GM12891 (cell line): ENCODE measurements around the gene CCDC57. TPM values are rescaled to one million over a fixed set of nuclear protein-coding genes. Genes with fewer than 3 reads are reported as not detected.
A peak's percentile ranks its signal among the peaks of the same experiment; 100 is the strongest.
"Not testable (repeated sequence)": the region's sequence is repeated elsewhere in the genome, so short reads cannot be mapped to it uniquely, and the experiment has no call there.

Source experiments
- DNase-seq: peaks from one replicate; pipeline ENCODE4 v3.0.0; 2011; ENCODE audit warnings: low spot score; ENCODE audit not compliant: insufficient read length
- FAIRE-seq: peaks from 2 replicates; lab custom pipeline; 2011; peaks lifted over from hg19 to GRCh38; lab: Jason Lieb, UNC
- PAX5 ChIP-seq: IDR thresholded peaks from 2 replicates; pipeline ENCODE4 v1.6.1; 2011; ENCODE audit warnings: low read length, moderate library complexity, mild to moderate bottlenecking; ENCODE audit not compliant: insufficient read depth, severe bottlenecking
- POLR2A ChIP-seq: IDR thresholded peaks from 2 replicates; pipeline ENCODE4 v1.6.1; 2011; ENCODE audit warnings: low read depth, low read length, control low read depth
- POLR2AphosphoS5 ChIP-seq: IDR thresholded peaks from 2 replicates; pipeline ENCODE4 v1.6.1; 2011; ENCODE audit warnings: low read depth, low read length, control low read depth
- POU2F2 ChIP-seq: IDR thresholded peaks from 2 replicates; pipeline ENCODE4 v1.6.1; 2011; ENCODE audit warnings: low read depth, mild to moderate bottlenecking, control low read depth, low read length, moderate library complexity
- SPI1 ChIP-seq: IDR thresholded peaks from 2 replicates; pipeline ENCODE4 v1.6.1; 2011; ENCODE audit warnings: low read depth, low read length, control low read depth
- TAF1 ChIP-seq: IDR thresholded peaks from 2 replicates; pipeline ENCODE4 v1.6.1; 2011; ENCODE audit warnings: low read depth, low read length, control low read depth
- polyA plus RNA-seq: library from polyadenylated mRNA; unstranded; fragments of >200 nt; gene quantifications from one replicate; pipeline ENCODE4 v1.2.1, GENCODE V29; 2012; ENCODE audit warnings: low read depth, missing spikeins, inconsistent platforms; ENCODE audit not compliant: missing spikeins

CCDC57 gene, protein sequence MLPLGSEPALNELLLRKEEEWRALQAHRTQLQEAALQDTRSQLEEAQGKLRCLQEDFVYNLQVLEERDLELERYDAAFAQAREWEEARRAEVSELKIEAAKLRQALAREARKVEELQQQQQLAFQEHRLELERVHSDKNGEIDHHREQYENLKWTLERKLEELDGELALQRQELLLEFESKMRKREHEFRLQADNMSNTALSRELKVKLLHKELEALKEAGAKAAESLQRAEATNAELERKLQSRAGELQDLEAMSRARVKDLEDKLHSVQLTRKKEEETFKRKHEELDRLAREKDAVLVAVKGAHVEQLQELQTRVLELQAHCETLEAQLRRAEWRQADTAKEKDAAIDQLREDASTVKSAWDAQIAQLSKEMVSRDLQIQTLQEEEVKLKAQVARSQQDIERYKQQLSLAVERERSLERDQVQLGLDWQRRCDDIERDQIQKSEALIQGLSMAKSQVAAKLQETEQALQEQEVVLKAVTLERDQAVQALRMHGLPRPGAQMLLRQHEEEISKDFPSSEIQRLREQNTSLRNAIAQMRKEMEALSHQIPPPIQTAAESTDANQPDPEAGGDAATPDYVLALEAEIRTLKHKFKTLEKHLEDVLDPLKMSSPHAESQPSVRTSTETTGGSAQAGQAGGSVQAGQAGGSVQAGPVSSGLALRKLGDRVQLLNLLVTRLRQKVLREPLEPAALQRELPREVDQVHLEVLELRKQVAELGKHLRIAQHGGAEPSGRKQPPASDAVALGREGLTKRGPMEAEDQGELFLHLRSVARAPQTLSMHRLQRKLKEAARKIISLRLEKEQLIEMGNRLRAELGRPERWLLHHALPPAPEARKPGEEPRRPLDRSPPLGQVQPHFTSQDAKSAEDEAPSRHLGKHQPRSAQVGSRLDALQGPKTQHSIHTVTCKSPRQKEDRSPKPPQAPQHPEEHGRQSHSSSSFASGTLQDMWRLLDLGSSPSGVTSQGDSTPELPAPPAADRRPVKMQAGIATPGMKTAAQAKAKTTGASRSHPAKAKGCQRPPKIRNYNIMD
- 62.4 TPM for polyA plus RNA-seq

GRCh38 chr17:82212331-82213250, at the start of gene CCDC57:
TSS of gene CCDC57 (minus strand) at chr17:82212842. CDS start at chr17:82201944, 10,898 bp downstream.
- DNase-seq = peak; percentile 97
- peak; percentile 52; the same call in 1 of the 2 replicates for TF ChIP-seq TAF1
- TF ChIP-seq PAX5 = peak; percentile 91
- no peak for TF ChIP-seq POLR2AphosphoS5
- FAIRE-seq = peak; percentile 94

DNA sequence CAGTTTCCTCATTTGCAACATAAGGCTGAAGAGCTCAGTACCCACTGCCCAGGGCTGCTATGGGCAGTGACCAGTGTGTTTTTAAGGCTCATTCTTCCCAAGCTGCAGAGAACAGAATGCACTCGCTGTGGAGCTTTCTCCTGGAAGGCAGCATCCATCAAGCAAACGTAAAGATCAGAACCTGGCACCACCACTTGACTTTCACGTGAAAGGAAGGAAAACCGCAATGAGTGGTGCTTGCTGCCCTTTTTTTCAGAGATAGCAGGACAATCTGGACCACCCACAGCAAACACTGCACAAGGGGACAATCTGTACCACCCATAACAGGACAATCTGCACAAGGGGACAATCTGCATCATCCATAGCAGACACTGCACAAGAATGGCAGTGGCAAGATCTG, 49.7 kb upstream of the CCDC57 start:
- DNase-seq (no peak), FAIRE-seq (no peak)
- TF ChIP-seq POU2F2 (0 out of 2 replicates have a peak, but pooled peaks have one; percentile 11), TAF1 (no peak)

- DNase-seq = not testable (repeated sequence)
- TF ChIP-seq POLR2A = peak; percentile 46; the same call in 1 of the 2 replicates
- FAIRE-seq = peak; percentile 5
Measured at GRCh38 chr17:82259972-82260961, 47.6 kb upstream of the CCDC57 start.

DNA sequence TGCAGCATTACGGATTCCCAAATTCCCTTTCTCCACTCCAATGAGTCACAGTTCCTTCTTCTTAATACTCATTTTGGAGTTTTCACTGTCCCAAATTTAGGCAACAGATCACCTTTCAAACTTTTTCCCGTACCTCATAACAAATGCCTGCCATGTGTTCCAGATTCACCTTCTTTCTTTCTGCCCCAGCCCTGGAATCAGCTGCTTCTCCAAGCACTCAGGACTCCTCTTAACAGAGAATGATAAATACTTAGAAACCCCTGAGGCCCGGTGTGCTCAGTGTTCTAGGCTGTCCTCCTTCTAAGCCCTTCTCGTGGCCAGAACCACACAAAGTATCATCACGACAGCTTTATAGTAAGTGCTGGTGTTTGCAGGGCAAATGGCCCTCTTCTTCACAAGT, 45.9 kb upstream of the CCDC57 start:
- TF ChIP-seq POLR2A = peak; percentile 24; the same call in 1 of the 2 replicates
- no peak for TF ChIP-seq SPI1
- TF ChIP-seq POLR2AphosphoS5 = peak; percentile 57; the same call in 1 of the 2 replicates
- no peak for TF ChIP-seq PAX5
- TF ChIP-seq POU2F2 = no peak
- no peak for TF ChIP-seq TAF1
- FAIRE-seq (no peak), DNase-seq (no peak)

- TF ChIP-seq POU2F2 = no peak
- TF ChIP-seq POLR2A = peak; percentile 58; the same call in 1 of the 2 replicates
- no peak for TF ChIP-seq PAX5
- no peak for TF ChIP-seq POLR2AphosphoS5
- FAIRE-seq (no peak), DNase-seq (no peak)
Measured at GRCh38 chr17:82257473-82257872, 44.8 kb upstream of the CCDC57 start.

DNA sequence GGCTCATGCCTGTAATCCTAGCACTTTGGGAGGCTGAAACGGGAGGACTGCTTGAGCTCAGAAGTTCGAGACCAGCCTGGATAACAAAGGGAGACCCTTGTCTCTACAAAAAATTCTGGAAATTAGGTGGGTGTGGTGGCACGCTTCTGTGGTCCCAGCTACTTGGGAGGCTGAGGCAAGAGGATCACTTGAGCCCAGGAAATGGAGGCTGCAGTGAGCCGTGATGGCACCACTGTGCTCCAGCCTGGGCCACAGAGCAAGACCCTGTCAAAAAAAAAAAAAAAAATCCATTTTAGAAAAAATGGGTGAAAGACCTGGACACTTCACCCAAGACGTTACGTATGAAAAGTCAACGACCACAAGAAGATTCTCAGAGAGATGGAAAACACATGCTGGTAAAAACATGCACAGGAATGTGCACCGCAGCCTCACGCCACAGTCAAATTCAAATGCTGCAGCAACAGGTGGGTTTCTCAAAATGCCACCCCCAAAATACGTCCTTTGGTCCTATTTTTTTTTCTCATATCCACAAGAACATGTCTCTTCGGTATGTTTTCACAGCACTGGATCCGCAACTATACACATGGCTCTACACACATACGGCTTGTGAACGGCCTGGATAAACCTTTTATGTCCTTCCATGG, 43.7 kb upstream of the CCDC57 start:
- DNase-seq (no peak), FAIRE-seq (no peak)
- TF ChIP-seq POLR2A (peak; percentile 14; the same call in 1 of the 2 replicates), PAX5 (no peak), POLR2AphosphoS5 (peak; percentile 70; the same call in 1 of the 2 replicates), TAF1 (no peak)

- 0 out of 2 replicates have a peak, but pooled peaks have one; percentile 42 for TF ChIP-seq POLR2A
- no peak for TF ChIP-seq TAF1
- TF ChIP-seq POLR2AphosphoS5 = peak; percentile 52
- FAIRE-seq = no peak
- no peak for DNase-seq
Measured at GRCh38 chr17:82255402-82255972, 42.8 kb upstream of the CCDC57 start.

- FAIRE-seq, DNase-seq: not testable (repeated sequence)
Measured at GRCh38 chr17:82254746-82255145, 42.1 kb upstream of the CCDC57 start.

GRCh38 chr17:82254096-82254495, 41.5 kb upstream of the CCDC57 start:
- DNase-seq, FAIRE-seq: not testable (repeated sequence)
